OCI-LY1 (cell line): Measurements from ENCODE around the gene LSAMP.

Experiments used
- H2AFZ ChIP-seq: fragments of 200-600 bp; sonication (generic), shearing (Covaris generic); 2 replicates; pipeline ENCODE4 v1.6.0; 2014; ENCODE audit warnings: antibody characterized with exemption, mild to moderate bottlenecking, low read length
- H3F3A ChIP-seq: fragments of 200-600 bp; sonication (generic), shearing (Covaris generic); 2 replicates; pipeline ENCODE4 v1.6.0; 2014; ENCODE audit warnings: mild to moderate bottlenecking, antibody characterized with exemption, low read length, moderate library complexity; ENCODE audit not compliant: insufficient read depth
- H3K27ac ChIP-seq: fragments of 200-600 bp; sonication (generic); 2 replicates; pipeline ENCODE4 v1.5.1; 2014; ENCODE audit warnings: low read length, mixed run types, mild to moderate bottlenecking, low read depth; ENCODE audit not compliant: poor library complexity, severe bottlenecking
- H3K27me3 ChIP-seq: fragments of 200-600 bp; sonication (generic); 2 replicates; pipeline ENCODE4 v1.6.0; 2014; ENCODE audit warnings: antibody characterized with exemption, mild to moderate bottlenecking, low read length, moderate library complexity; ENCODE audit not compliant: insufficient read depth
- H3K36me3 ChIP-seq: fragments of 200-600 bp; sonication (generic); 2 replicates; pipeline ENCODE4 v1.6.1; 2014; ENCODE audit warnings: mild to moderate bottlenecking, antibody characterized with exemption, low read length, moderate library complexity, mixed read lengths; ENCODE audit not compliant: insufficient read depth
- H3K4me1 ChIP-seq: fragments of 200-600 bp; sonication (generic); 2 replicates; pipeline ENCODE4 v1.5.1; 2014; ENCODE audit warnings: mild to moderate bottlenecking, low read length, moderate library complexity; ENCODE audit not compliant: insufficient read depth, severe bottlenecking
- H3K4me2 ChIP-seq: fragments of 200-600 bp; sonication (generic), shearing (Covaris generic); 2 replicates; pipeline ENCODE4 v1.6.1; 2014; ENCODE audit warnings: low read length
- H3K4me3 ChIP-seq: fragments of 200-600 bp; sonication (generic); 2 replicates; pipeline ENCODE4 v1.5.1; 2014; ENCODE audit warnings: low read length, low read depth, mild to moderate bottlenecking, mixed read lengths; ENCODE audit not compliant: poor library complexity, severe bottlenecking
- H3K79me2 ChIP-seq: fragments of 200-600 bp; shearing (Covaris generic); 2 replicates; pipeline ENCODE4 v1.6.1; 2016; ENCODE audit warnings: mixed run types, low read length, mixed read lengths; ENCODE audit not compliant: insufficient read depth
- H3K9ac ChIP-seq: fragments of 200-600 bp; sonication (generic), shearing (Covaris generic); 2 replicates; pipeline ENCODE4 v1.6.1; 2014; ENCODE audit warnings: mild to moderate bottlenecking, low read length, mixed read lengths
- H3K9me2 ChIP-seq: fragments of 200-600 bp; sonication (generic), shearing (Covaris generic); 2 replicates; pipeline ENCODE4 v1.6.1; 2014; ENCODE audit warnings: low read depth, mild to moderate bottlenecking, low read length, mixed read lengths
- H3K9me3 ChIP-seq: fragments of 200-600 bp; shearing (Covaris generic); 2 replicates; pipeline ENCODE4 v1.6.1; 2014; ENCODE audit warnings: low read length, mixed read lengths
- H4K20me1 ChIP-seq: fragments of 200-600 bp; sonication (generic), shearing (Covaris generic); 2 replicates; pipeline ENCODE4 v1.6.0; 2016; ENCODE audit warnings: mild to moderate bottlenecking, low read length; ENCODE audit not compliant: insufficient read depth
- CTCF ChIP-seq: fragments of 200-600 bp; sonication (generic), shearing (Covaris generic); IDR thresholded peaks from 2 replicates; pipeline ENCODE4 v1.5.1; 2017; ENCODE audit warnings: mild to moderate bottlenecking, antibody characterized with exemption, low read length, moderate library complexity, mixed read lengths
- EZH2 ChIP-seq: fragments of 200-600 bp; sonication (generic), shearing (Covaris generic); IDR thresholded peaks from 2 replicates; pipeline ENCODE4 v1.8.0; 2017; ENCODE audit warnings: borderline replicate concordance, mixed run types, mild to moderate bottlenecking, antibody characterized with exemption, low read length, moderate library complexity, mixed read lengths

The LSAMP gene

DNA sequence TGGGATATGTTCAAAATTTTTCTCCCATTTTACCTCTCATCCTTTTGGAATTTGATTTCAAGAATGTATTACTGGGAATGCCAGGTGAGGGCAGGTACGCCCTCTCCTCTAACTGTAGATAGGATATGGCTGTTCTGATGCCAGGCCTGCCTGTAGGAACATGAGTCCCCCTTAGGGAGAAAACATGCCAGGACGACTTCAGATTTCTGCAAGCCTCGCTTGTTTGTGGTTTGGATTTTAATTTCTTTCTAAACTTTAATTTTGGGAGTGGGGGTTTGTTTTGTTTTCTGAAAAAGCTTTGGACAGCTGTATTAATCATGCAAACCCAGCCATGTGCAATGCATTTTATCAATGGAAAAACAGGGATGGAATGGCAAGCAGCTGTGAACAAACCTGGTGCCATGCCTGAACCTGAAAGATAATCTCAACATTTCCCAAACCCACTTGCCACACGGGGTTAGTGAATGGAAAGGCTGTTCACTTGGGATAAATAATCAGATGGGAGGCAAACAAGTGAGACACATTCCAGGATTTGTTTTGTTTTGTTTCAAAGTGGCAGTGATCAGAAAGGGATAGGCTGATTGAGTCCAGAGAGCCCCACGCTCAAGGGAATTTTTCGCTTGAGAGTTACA lies 614.4 kb downstream of the LSAMP start:
- H3K36me3 ChIP-seq: no peaks in the 10 kb centered on the region
- no peaks in the 10 kb centered on the region for H3F3A ChIP-seq
- TF ChIP-seq EZH2 (no peak), CTCF (no peak)
- no peak overlapping the region for H3K9ac ChIP-seq
- no peaks in the 10 kb centered on the region for H3K9me2 ChIP-seq
- H3K27ac ChIP-seq: no peak overlapping the region
- H3K4me3 ChIP-seq: no peak overlapping the region
- no peaks in the 10 kb centered on the region for H3K4me1 ChIP-seq
- H3K9me3 ChIP-seq: no peaks in the 10 kb centered on the region
- no peaks in the 10 kb centered on the region for H3K27me3 ChIP-seq
- H3K4me2 ChIP-seq: no peak overlapping the region
- no peaks in the 10 kb centered on the region for H4K20me1 ChIP-seq
- H2AFZ ChIP-seq: no peak overlapping the region
- H3K79me2 ChIP-seq: no peaks in the 10 kb centered on the region

GRCh38 chr3:115828401-115828800 lies 616.9 kb downstream of the LSAMP start:
- no peak overlapping the region for H3K4me3 ChIP-seq
- no peak overlapping the region for H2AFZ ChIP-seq
- TF ChIP-seq CTCF: no peak
- TF ChIP-seq EZH2: no peak
- H3F3A ChIP-seq: no peaks in the 10 kb centered on the region
- H3K4me2 ChIP-seq: no peak overlapping the region
- H3K36me3 ChIP-seq: no peaks in the 10 kb centered on the region
- H3K79me2 ChIP-seq: no peaks in the 10 kb centered on the region
- no peak overlapping the region for H3K9ac ChIP-seq
- H4K20me1 ChIP-seq: no peaks in the 10 kb centered on the region
- H3K9me3 ChIP-seq: no peaks in the 10 kb centered on the region
- H3K9me2 ChIP-seq: no peaks in the 10 kb centered on the region
- no peaks in the 10 kb centered on the region for H3K27me3 ChIP-seq
- H3K4me1 ChIP-seq: no peaks in the 10 kb centered on the region
- H3K27ac ChIP-seq: no peak overlapping the region

DNA sequence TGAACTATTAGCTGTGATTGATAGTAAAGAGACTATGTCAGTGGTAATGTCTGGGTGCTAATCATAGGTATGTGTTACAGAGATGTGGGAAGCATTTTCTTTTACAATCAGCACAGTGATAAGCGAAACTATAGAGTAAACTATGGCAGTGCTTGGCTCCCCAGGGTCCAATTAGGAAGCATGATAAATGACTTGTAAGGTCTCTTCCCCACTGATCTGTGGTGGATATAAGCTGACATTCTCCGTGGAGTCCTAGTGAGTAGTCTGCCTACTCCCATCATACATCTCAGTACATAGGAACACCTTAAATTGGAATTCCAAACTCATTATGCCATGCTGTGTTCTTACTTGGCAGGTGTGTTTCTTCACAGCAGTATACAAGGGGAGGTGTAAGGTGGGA lies 617.8 kb downstream of the LSAMP start:
- Histone ChIP-seq H3K9me2 (no peaks in the 10 kb centered on the region), H3K4me1 (no peaks in the 10 kb centered on the region), H3K9ac (no peak overlapping the region), H3K36me3 (no peaks in the 10 kb centered on the region), H3K79me2 (no peaks in the 10 kb centered on the region), H3F3A (no peaks in the 10 kb centered on the region), H3K27ac (no peak overlapping the region), H3K4me2 (no peak overlapping the region), H2AFZ (no peak overlapping the region), H3K9me3 (no peaks in the 10 kb centered on the region), H4K20me1 (no peaks in the 10 kb centered on the region), H3K27me3 (no peaks in the 10 kb centered on the region), H3K4me3 (no peak overlapping the region)
- TF ChIP-seq EZH2: no peak
- TF ChIP-seq CTCF: no peak
